ENCODE results near the gene FSIP1. TPM values are rescaled to one million over a fixed set of nuclear protein-coding genes. Genes with fewer than 3 reads are reported as not detected.

The FSIP1 gene
- total RNA-seq, 1 donor from 2014 or later: 2.5 TPM

GRCh38 chr15:39552556-39552955 lies 230.1 kb downstream of the FSIP1 start:
- no peaks in the 10 kb centered on the region for H3K27me3 ChIP-seq
- DNase-seq (ENCODE audit: low spot score): no peak
- H3K4me1 Mint-ChIP-seq: peaks cover 13% of the 10 kb centered on the region
- no peak overlapping the region for H2AFZ ChIP-seq (replicated peaks)
- H3K4me1 ChIP-seq: peaks cover 12% of the 10 kb centered on the region
- no peak overlapping the region for H3K4me3 ChIP-seq
- no peak overlapping the region for H3K27ac Mint-ChIP-seq
- H3K36me3 Mint-ChIP-seq: no peaks in the 10 kb centered on the region
- no peaks in the 10 kb centered on the region for H3F3A ChIP-seq (ENCODE audit: low read depth)
- no peak overlapping the region for H3K4me2 ChIP-seq
- H3K27ac ChIP-seq: no peak overlapping the region
- no peaks in the 10 kb centered on the region for H3K79me2 ChIP-seq (ENCODE audit: low read depth)
- H3K4me3 Mint-ChIP-seq: no peak overlapping the region
- no peak for TF ChIP-seq CTCF (IDR thresholded peaks at IDR 0.05)
- no peak for TF ChIP-seq EZH2phosphoT487 (IDR thresholded peaks at IDR 0.05)
- TF ChIP-seq EZH2 (IDR thresholded peaks at IDR 0.05): no peak
- no peaks in the 10 kb centered on the region for H3K36me3 ChIP-seq
- no peaks in the 10 kb centered on the region for H3K9me3 ChIP-seq (ENCODE audit: low read depth)
- no peak overlapping the region for H3K9ac ChIP-seq
- H3K9me3 Mint-ChIP-seq: no peaks in the 10 kb centered on the region
- peaks cover 5% of the 10 kb centered on the region for H3K27me3 Mint-ChIP-seq (ENCODE audit: insufficient read depth, low read depth)
- H4K20me1 ChIP-seq (ENCODE audit: low read depth): no peaks in the 10 kb centered on the region

GRCh38 chr15:39551476-39551875 lies 231.2 kb downstream of the FSIP1 start:
- TF ChIP-seq EZH2phosphoT487 (IDR thresholded peaks at IDR 0.05) (no peak), CTCF (IDR thresholded peaks at IDR 0.05) (no peak), EZH2 (IDR thresholded peaks at IDR 0.05) (no peak)

More at GRCh38 chr15:39551476-39551875, 231.2 kb downstream of the FSIP1 start:
- no peak for DNase-seq (ENCODE audit: low spot score)
- Histone ChIP-seq H3K27ac (no peak overlapping the region), H3K4me3 (no peak overlapping the region), H4K20me1 (ENCODE audit: low read depth) (no peaks in the 10 kb centered on the region), H3K27me3 (no peaks in the 10 kb centered on the region), H2AFZ (replicated peaks) (no peak overlapping the region), H3K4me2 (no peak overlapping the region), H3K9me3 (ENCODE audit: low read depth) (no peaks in the 10 kb centered on the region), H3K79me2 (ENCODE audit: low read depth) (no peaks in the 10 kb centered on the region), H3K4me1 (peaks cover 12% of the 10 kb centered on the region), H3K36me3 (no peaks in the 10 kb centered on the region), H3F3A (ENCODE audit: low read depth) (no peaks in the 10 kb centered on the region), H3K9ac (no peak overlapping the region)
- Mint-ChIP-seq H3K27ac (no peak overlapping the region), H3K4me3 (no peak overlapping the region), H3K9me3 (no peaks in the 10 kb centered on the region), H3K36me3 (no peaks in the 10 kb centered on the region), H3K4me1 (peaks cover 13% of the 10 kb centered on the region), H3K27me3 (ENCODE audit: insufficient read depth, low read depth) (peaks cover 5% of the 10 kb centered on the region)

Other genes starting within 250 kb of the FSIP1 start
- 14.6 and 17.6 TPM in 2 replicates for gene THBS1, start 201.8 kb downstream of the FSIP1 start, total RNA-seq (ENCODE audit: low replicate concordance)
- 20.6 and 36.4 TPM in 2 replicates for gene GPR176, start 137.4 kb upstream of the FSIP1 start, total RNA-seq (ENCODE audit: low replicate concordance)
- 55.9 and 62.9 TPM in 2 replicates for gene EIF2AK4, start 151.3 kb upstream of the FSIP1 start, total RNA-seq (ENCODE audit: low replicate concordance)

Measured in neural progenitor cell (in vitro differentiated cells).